HepG2 (cell line): ENCODE data around the gene STOM. TPM values are rescaled to one million over a fixed set of nuclear protein-coding genes. Genes with fewer than 3 reads are reported as not detected.
A peak's percentile ranks its signal among the peaks of the same experiment; 100 is the strongest.

Experiments
- CENPT ChIP-seq: sonication (generic); formaldehyde crosslinking; IDR thresholded peaks from 2 replicates; pipeline ENCODE4 v1.8.0; 2022; ENCODE audit warnings: low read depth, mild to moderate bottlenecking, moderate library complexity, missing genetic modification reagents
- KDM3A ChIP-seq: IDR thresholded peaks from 2 replicates; pipeline ENCODE4 v1.6.1; 2018; ENCODE audit warnings: low read depth, missing compliant biosample characterization
- MEIS2 ChIP-seq: sonication (generic); formaldehyde crosslinking; IDR thresholded peaks from 2 replicates; pipeline ENCODE4 v1.9.0; 2021; ENCODE audit warnings: mild to moderate bottlenecking, missing genetic modification reagents
- PRDM10 ChIP-seq: sonication (generic); formaldehyde crosslinking; IDR thresholded peaks from 2 replicates; pipeline ENCODE4 v1.4.0; 2020; ENCODE audit warnings: low read depth, missing genetic modification reagents
- SETDB1 ChIP-seq: sonication (generic); formaldehyde crosslinking; IDR thresholded peaks from 2 replicates; pipeline ENCODE4 v1.5.1; 2020; ENCODE audit warnings: missing genetic modification reagents, mild to moderate bottlenecking, borderline replicate concordance
- ZBTB26 ChIP-seq: IDR thresholded peaks from 2 replicates; pipeline ENCODE4 v1.6.1; 2016; ENCODE audit warnings: missing compliant biosample characterization, missing genetic modification reagents, borderline replicate concordance
- ZNF260 ChIP-seq: sonication (generic); formaldehyde crosslinking; IDR thresholded peaks from 2 replicates; pipeline ENCODE4 v1.4.0; 2020; ENCODE audit warnings: missing genetic modification reagents, low read depth, mild to moderate bottlenecking, borderline replicate concordance
- ZNF407 ChIP-seq: sonication (generic); formaldehyde crosslinking; IDR thresholded peaks from one replicate; pipeline ENCODE4 v1.5.1; 2020; ENCODE audit warnings: mild to moderate bottlenecking, missing genetic modification reagents; ENCODE audit errors: not compliant biosample characterization
- ZNF556 ChIP-seq: sonication (generic); formaldehyde crosslinking; IDR thresholded peaks from 2 replicates; pipeline ENCODE4 v1.4.0; 2020; ENCODE audit warnings: mild to moderate bottlenecking, missing genetic modification reagents, borderline replicate concordance
- ZSCAN31 ChIP-seq: sonication (generic); formaldehyde crosslinking; IDR thresholded peaks from 2 replicates; pipeline ENCODE4 v1.5.0; 2020; ENCODE audit warnings: low read depth, mild to moderate bottlenecking, missing genetic modification reagents
- polyA plus RNA-seq, 8 experiments: library from polyadenylated mRNA; depleted of rRNA in 3 of 8; stranded (reverse) in 7 of 8; unstranded in 1 of 8; fragments of >200 nt; fragmentation: Illumina TruSeq in 4 of 8; extraction: Trizol in 4 of 8; gene quantifications; 2 replicates each; pipeline versions ENCODE4 v1.2.1 to v1.2.3, GENCODE V29; 2011 to 2016; ENCODE audit warnings: low read depth in 4 of 8, missing spikeins in 1 of 8, mixed read lengths in 1 of 8; ENCODE audit not compliant: insufficient read depth in 1 of 8
- total RNA-seq, 5 experiments: library from RNA; depleted of rRNA; stranded (reverse); fragments of >200 nt; fragmentation: Illumina TruSeq; extraction: Trizol; gene quantifications; 2 replicates each; pipeline ENCODE4 v1.2.3, GENCODE V29; 2016; ENCODE audit warnings: low read depth in 1 of 5
- TF ChIP-seq, protein P1 (sequence below): sonication (generic); formaldehyde crosslinking; IDR thresholded peaks from 2 replicates; pipeline ENCODE4 v1.4.0; 2020; ENCODE audit warnings: missing genetic modification reagents
- TF ChIP-seq, protein P2 (sequence below): sonication (generic); formaldehyde crosslinking; conservative IDR thresholded peaks from 2 replicates; pipeline ENCODE4 v1.4.0; 2020; ENCODE audit warnings: missing genetic modification reagents

Gene STOM
- total and polyA plus RNA-seq, 2 of the 13 experiments (the other 11 are each of a cell fraction or from before 2014, with no cell fraction given), result 43.6 to 165 TPM

DNA sequence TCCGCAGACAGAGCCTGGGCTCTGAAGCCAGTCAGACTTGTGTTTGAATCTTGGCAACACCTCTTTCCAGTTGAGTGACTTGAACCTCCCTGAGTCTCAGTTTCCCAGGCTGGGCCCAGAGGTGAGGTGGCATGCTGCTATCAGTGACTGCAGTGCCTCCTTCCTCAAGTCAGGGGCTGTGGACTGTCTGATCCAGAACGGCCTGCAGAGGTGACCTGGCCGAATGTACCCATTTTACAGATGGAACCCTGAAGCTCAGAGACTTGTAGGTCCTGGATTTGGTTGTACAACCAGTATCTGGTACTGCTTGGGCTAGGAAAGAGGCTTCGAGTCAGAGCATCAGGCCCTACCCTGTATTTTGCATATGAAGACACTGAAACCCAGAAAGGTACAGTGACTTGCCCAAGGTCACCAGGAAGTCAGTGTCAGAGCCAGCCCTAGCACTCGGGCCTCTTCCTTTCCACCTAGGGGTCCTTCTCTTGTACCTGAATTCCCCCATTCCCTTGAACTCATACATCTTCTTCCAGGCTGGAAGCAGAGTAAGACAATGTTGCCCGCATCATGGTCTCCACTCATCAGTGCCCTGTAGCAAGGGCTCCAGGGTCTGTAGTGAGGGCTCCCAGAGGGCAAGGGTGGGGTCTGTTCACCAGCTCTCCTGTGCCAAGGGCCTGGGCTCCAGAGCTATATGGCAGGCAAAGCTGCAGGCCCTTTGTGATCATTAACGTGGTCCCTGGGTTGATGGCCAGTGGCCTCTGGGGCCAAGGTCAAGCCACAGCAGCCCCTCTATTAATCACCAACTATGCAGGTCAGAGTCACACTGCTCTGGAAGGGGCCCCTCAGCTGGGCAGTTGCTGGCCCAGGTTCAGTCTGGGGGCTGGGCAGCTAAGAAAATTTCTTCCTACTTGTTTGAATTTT, 73.6 kb downstream of the STOM start (continued):
- TF ChIP-seq ZNF407 (no peak), KDM3A (peak; percentile 85; the same call in 1 of the 2 replicates), CENPT (no peak), ZBTB26 (CRISPR knock-in tag) (peak; percentile 54; the same call in 1 of the 2 replicates), SETDB1 (CRISPR knock-in tag) (no peak), ZNF556 (CRISPR knock-in tag) (no peak; the same call in 1 of the 2 replicates), PRDM10 (CRISPR knock-in tag) (no peak; the same call in 1 of the 2 replicates), MEIS2 (CRISPR knock-in tag) (peak; percentile 72; the same call in 1 of the 2 replicates), ZNF260 (CRISPR knock-in tag) (no peak), ZSCAN31 (no peak)
- TF ChIP-seq, protein P1, sequence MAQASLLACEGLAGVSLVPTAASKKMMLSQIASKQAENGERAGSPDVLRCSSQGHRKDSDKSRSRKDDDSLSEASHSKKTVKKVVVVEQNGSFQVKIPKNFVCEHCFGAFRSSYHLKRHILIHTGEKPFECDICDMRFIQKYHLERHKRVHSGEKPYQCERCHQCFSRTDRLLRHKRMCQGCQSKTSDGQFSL (CRISPR knock-in tag), result no peak
- TF ChIP-seq, protein P2, sequence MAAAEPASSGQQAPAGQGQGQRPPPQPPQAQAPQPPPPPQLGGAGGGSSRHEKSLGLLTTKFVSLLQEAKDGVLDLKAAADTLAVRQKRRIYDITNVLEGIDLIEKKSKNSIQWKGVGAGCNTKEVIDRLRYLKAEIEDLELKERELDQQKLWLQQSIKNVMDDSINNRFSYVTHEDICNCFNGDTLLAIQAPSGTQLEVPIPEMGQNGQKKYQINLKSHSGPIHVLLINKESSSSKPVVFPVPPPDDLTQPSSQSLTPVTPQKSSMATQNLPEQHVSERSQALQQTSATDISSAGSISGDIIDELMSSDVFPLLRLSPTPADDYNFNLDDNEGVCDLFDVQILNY (CRISPR knock-in tag), result no peak
